GM12878 (cell line): ENCODE results near the gene CNOT10. TPM values are rescaled to one million over a fixed set of nuclear protein-coding genes. Genes with fewer than 3 reads are reported as not detected.

ENCODE experiments used
- ATAC-seq: fragments of 200-7000 bp; cut with Tn5 transposase; 3 replicates; pipeline ENCODE4 v1.9.1; 2020; ENCODE audit warnings: mild to moderate bottlenecking, moderate library complexity
- BruUV-seq: library from RNA; stranded (reverse); fragments of 400-500 nt; replicated peaks from 2 replicates; lab custom pipeline; 2021; lab: Mats Ljungman, UMichigan
- CTCF ChIA-PET: fragments of 300-600 bp; sonication (Branson Sonifier 250); formaldehyde crosslinking; extraction: SDS; loops from one replicate; lab custom pipeline; 2021; ENCODE audit warnings: inconsistent platforms; lab: Yijun Ruan, JAX
- POLR2A ChIA-PET: fragments of 350-600 bp; formaldehyde crosslinking; extraction: SDS; loops from one replicate; lab custom pipeline; 2021; ENCODE audit warnings: inconsistent platforms; lab: Charles Lee
- RAD21 ChIA-PET: fragments of 300-600 bp; sonication (Branson Sonifier 250); formaldehyde crosslinking; loops from one replicate; lab custom pipeline; 2023; ENCODE audit warnings: antibody characterized with exemption; ENCODE audit not compliant: unreplicated experiment; lab: Charles Lee
- SMC1A ChIA-PET: fragments of 300-600 bp; sonication (Branson Sonifier 250); formaldehyde crosslinking; loops from one replicate; lab custom pipeline; 2023; ENCODE audit not compliant: unreplicated experiment, uncharacterized antibody; lab: Charles Lee
- DNase-seq: peaks from one replicate; pipeline ENCODE4 v3.0.0-alpha.2; 2011; ENCODE audit warnings: low read depth, low spot score
- FAIRE-seq: peaks from 3 replicates; lab custom pipeline; 2011; peaks lifted over from hg19 to GRCh38; lab: Jason Lieb, UNC
- H2AFZ ChIP-seq: 2 replicates; pipeline ENCODE4 v1.6.0; 2011; ENCODE audit warnings: low read depth, low read length, control low read depth; ENCODE audit not compliant: control insufficient read depth
- H3K27ac ChIP-seq: 2 replicates; pipeline ENCODE4 v1.5.1; 2011; ENCODE audit warnings: control low read depth; ENCODE audit not compliant: control insufficient read depth, insufficient read depth
- H3K27me3 ChIP-seq, 2 experiments: replicated peaks in 1 of 2; 2 replicates each; pipeline versions ENCODE4 v1.6.0 to v1.6.1; 2011; ENCODE audit warnings: low read length in 1 of 2; ENCODE audit not compliant: control insufficient read depth in 2 of 2, insufficient read depth in 2 of 2
- H3K36me3 ChIP-seq, 2 experiments: 2 replicates each; pipeline ENCODE4 v1.5.1; 2011; ENCODE audit warnings: low read length in 1 of 2; ENCODE audit not compliant: control insufficient read depth in 2 of 2, insufficient read depth in 2 of 2
- H3K4me1 ChIP-seq: 2 replicates; pipeline ENCODE4 v1.6.1; 2011; ENCODE audit warnings: mild to moderate bottlenecking, low read length, moderate library complexity, mixed read lengths; ENCODE audit not compliant: control insufficient read depth, insufficient read depth
- H3K4me2 ChIP-seq: 2 replicates; pipeline ENCODE4 v1.6.0; 2011; ENCODE audit warnings: control low read depth; ENCODE audit not compliant: control insufficient read depth, insufficient read depth
- H3K4me3 ChIP-seq: fragments of 200-600 bp; sonication (generic); 2 replicates; pipeline ENCODE4 v1.5.1; 2016
- H3K79me2 ChIP-seq: 2 replicates; pipeline ENCODE4 v1.6.0; 2011; ENCODE audit warnings: low read length; ENCODE audit not compliant: control insufficient read depth, insufficient read depth
- H3K9ac ChIP-seq: 2 replicates; pipeline ENCODE4 v1.8.0; 2011; ENCODE audit warnings: low read length, control low read depth, mixed read lengths; ENCODE audit not compliant: control insufficient read depth, insufficient read depth
- H3K9me3 ChIP-seq: replicated peaks from 3 replicates; pipeline ENCODE4 v1.5.1; 2011; ENCODE audit warnings: mild to moderate bottlenecking, low read length; ENCODE audit not compliant: control insufficient read depth, insufficient read depth
- H4K20me1 ChIP-seq: 2 replicates; pipeline ENCODE4 v1.6.0; 2011; ENCODE audit not compliant: control insufficient read depth, insufficient read depth
- ATF2 ChIP-seq: IDR thresholded peaks from 2 replicates; pipeline ENCODE4 v1.6.1; 2012; ENCODE audit warnings: low read length, inconsistent platforms
- CBFB ChIP-seq: IDR thresholded peaks from 2 replicates; pipeline ENCODE4 v1.6.1; 2016; ENCODE audit warnings: antibody characterized with exemption, low read depth
- EGR1 ChIP-seq, 2 experiments: IDR thresholded peaks; 1 replicate in 1 of 2; 2 replicates in 1 of 2; pipeline ENCODE4 v1.6.1; 2011 to 2012; ENCODE audit warnings: low read depth in 2 of 2, low read length in 2 of 2, borderline replicate concordance in 1 of 2, mild to moderate bottlenecking in 1 of 2, moderate library complexity in 1 of 2
- IRF4 ChIP-seq: IDR thresholded peaks from 2 replicates; pipeline ENCODE4 v1.6.1; 2011; ENCODE audit warnings: low read depth, low read length
- ZNF384 ChIP-seq: IDR thresholded peaks from 2 replicates; pipeline ENCODE4 v1.6.1; 2012; ENCODE audit warnings: low read depth, mild to moderate bottlenecking, low read length, improper control_type of control experiment, borderline replicate concordance
- WGBS: methylation state at CpG from one replicate; pipeline ENCODE4 v1.1.6; 2016; ENCODE audit warnings: low lambda C conversion rate; ENCODE audit not compliant: insufficient replicate concordance, insufficient coverage; ENCODE audit errors: missing lambda C conversion rate; 5-methylcytosine and 5-hydroxymethylcytosine counted together
- in situ Hi-C: fragments of 300-500 bp; cut with MboI; formaldehyde crosslinking; loops from 9 replicates; pipeline ENCODE4 v1.14.3; 2018; ENCODE audit warnings: mixed read lengths
- intact Hi-C: fragments of 100-400 bp; cut with micrococcal nuclease; formaldehyde crosslinking; loops from one replicate; pipeline ENCODE4 v1.14.2; 2022; ENCODE audit not compliant: unreplicated experiment
- polyA plus RNA-seq, 11 experiments: library from polyadenylated mRNA; depleted of rRNA in 4 of 11; unstranded in 6 of 11; stranded (reverse) in 5 of 11; fragments of >200 nt; fragmentation: Nextera tagmentation in 4 of 11; fragmentation: Illumina TruSeq in 1 of 11; extraction: Ambion mirVana in 4 of 11; extraction: Trizol in 1 of 11; gene quantifications; 1 replicate in 1 of 11; 2 replicates in 10 of 11; pipeline versions ENCODE4 v1.2.1 to v1.2.3, GENCODE V29; 2011 to 2016; ENCODE audit warnings: inconsistent platforms in 2 of 11, missing spikeins in 2 of 11, low read depth in 1 of 11
- total RNA-seq, 4 experiments: library from RNA; depleted of rRNA in 3 of 4; stranded (reverse); fragments of >200 nt in 3 of 4; fragmentation: Illumina TruSeq in 1 of 4; extraction: Trizol in 1 of 4; gene quantifications; 2 replicates each; pipeline versions ENCODE4 v1.2.1 to v1.2.3, GENCODE V29; 2013 to 2021

CNOT10 gene
- total and polyA plus RNA-seq, 10 of the 15 experiments (the other 5 are each of a cell fraction or from before 2014, with no cell fraction given): 18.2 to 51.9 (median 45.5) TPM

GRCh38 chr3:32780071-32780734 is 95.2 kb downstream of the CNOT10 start:
- H3K4me3 ChIP-seq: peak overlapping the region; percentile 66; the same call in 1 of the 2 replicates
- no peak overlapping the region for H2AFZ ChIP-seq
- no peaks in the 10 kb centered on the region for H3K9me3 ChIP-seq
- peak overlapping the region; percentile 100 for H3K4me2 ChIP-seq
- 89% methylated on average over 10 of the region's 10 CpGs for WGBS
- ATAC-seq (no peak), DNase-seq (no peak), FAIRE-seq (no peak)
- H4K20me1 ChIP-seq: no peaks in the 10 kb centered on the region
- in situ Hi-C loops: no loop called here
- H3K4me1 ChIP-seq: no peaks in the 10 kb centered on the region
- TF ChIP-seq CBFB (no peak), ZNF384 (no peak), IRF4 (no peak), EGR1 (IDR thresholded peaks at IDR 0.05; ENCODE audit: borderline replicate concordance in 1 of 2, low read depth in 2 of 2, low read length in 2 of 2) (no peak), ATF2 (no peak)
- intact Hi-C loops: loop anchor here (10.0 kb wide), 1 partner anchor 265 kb away; no protein-coding TSS in a partner anchor
- H3K27me3 ChIP-seq: no peaks in the 10 kb centered on the region
- H3K27ac ChIP-seq: no peak overlapping the region
- CTCF ChIA-PET: interaction anchor here (0.6 to 2.4 kb wide), 12 partner anchors 11 to 668 kb away, joined by 3 to 13 read pairs (median 3); no protein-coding TSS in a partner anchor
- SMC1A ChIA-PET: interaction anchor here (0.7 to 1.4 kb wide), 4 partner anchors 9 to 267 kb away, joined by 3 to 4 read pairs (median 4); no protein-coding TSS in a partner anchor
- H3K79me2 ChIP-seq: no peaks in the 10 kb centered on the region
- no peaks in the 10 kb centered on the region; a peak in 2 of 4 replicates for H3K36me3 ChIP-seq
- RAD21 ChIA-PET: interaction anchor here (0.9 to 1.6 kb wide), 4 partner anchors 44 to 273 kb away, joined by 3 to 6 read pairs (median 4); no protein-coding TSS in a partner anchor
- no TSS peak for BruUV-seq
- POLR2A ChIA-PET: no interaction called here
- no peak overlapping the region for H3K9ac ChIP-seq
